K562 (cell line): ENCODE data around the gene MAML1. TPM values are rescaled to one million over a fixed set of nuclear protein-coding genes. Genes with fewer than 3 reads are reported as not detected.
A peak's percentile ranks its signal among the peaks of the same experiment; 100 is the strongest.

Experiments used
- ARID1B ChIP-seq: fragments of 450-650 bp; IDR thresholded peaks from 2 replicates; pipeline ENCODE4 v1.6.1; 2016; ENCODE audit warnings: antibody characterized with exemption, mild to moderate bottlenecking, inconsistent platforms
- C11orf30 ChIP-seq: fragments of 450-650 bp; IDR thresholded peaks from 2 replicates; pipeline ENCODE4 v1.6.1; 2016; ENCODE audit warnings: low read depth, mild to moderate bottlenecking
- CBFA2T2 ChIP-seq: fragments of 450-650 bp; conservative IDR thresholded peaks from 2 replicates; pipeline ENCODE4 v1.6.1; 2017; ENCODE audit warnings: mild to moderate bottlenecking
- FOXK2 ChIP-seq, 2 experiments: fragments of 450-650 bp; IDR thresholded peaks in 1 of 2; conservative IDR thresholded peaks in 1 of 2; 2 replicates each; pipeline ENCODE4 v1.6.1; 2016; ENCODE audit warnings: low read depth in 2 of 2, mild to moderate bottlenecking in 1 of 2
- NFE2 ChIP-seq: IDR thresholded peaks from 2 replicates; pipeline ENCODE4 v1.6.1; 2014; ENCODE audit warnings: antibody characterized with exemption, low read depth
- PML ChIP-seq: IDR thresholded peaks from 2 replicates; pipeline ENCODE4 v1.6.1; 2012; ENCODE audit warnings: low read length, inconsistent platforms
- ZBTB49 ChIP-seq: sonication (generic); formaldehyde crosslinking; IDR thresholded peaks from 2 replicates; pipeline ENCODE4 v1.8.0; 2022; ENCODE audit warnings: missing genetic modification reagents, mild to moderate bottlenecking, borderline replicate concordance
- ZEB2 ChIP-seq: fragments of 450-650 bp; IDR thresholded peaks from 2 replicates; pipeline ENCODE4 v1.6.1; 2016
- ZNF584 ChIP-seq: fragments of 200-800 bp; sonication (Bioruptor generic); IDR thresholded peaks from 2 replicates; pipeline ENCODE4 v1.6.1; 2016; ENCODE audit warnings: low read depth, mild to moderate bottlenecking, missing genetic modification characterization, missing compliant biosample characterization
- polyA plus RNA-seq, 8 experiments: library from polyadenylated mRNA; depleted of rRNA in 4 of 8; stranded (reverse) in 5 of 8; unstranded in 3 of 8; fragments of >200 nt; fragmentation: Nextera tagmentation in 2 of 8; fragmentation: Illumina TruSeq in 1 of 8; extraction: Ambion mirVana in 2 of 8; extraction: Trizol in 1 of 8; gene quantifications; 2 replicates each; pipeline versions ENCODE4 v1.2.1 to v1.2.3, GENCODE V29; 2011 to 2014; ENCODE audit warnings: inconsistent platforms in 1 of 8, missing spikeins in 1 of 8
- total RNA-seq, 7 experiments: library from RNA; depleted of rRNA in 6 of 7; stranded (reverse); fragments of >200 nt in 6 of 7; fragmentation: Illumina TruSeq in 2 of 7; extraction: Trizol in 2 of 7; gene quantifications; 2 replicates each; pipeline versions ENCODE4 v1.2.1 to v1.2.3, GENCODE V29; 2011 to 2021; ENCODE audit warnings: low replicate concordance in 1 of 7
- TF ChIP-seq, protein P1 (sequence below), 2 experiments: fragments of 450-650 bp in 1 of 2; sonication (generic) in 1 of 2; formaldehyde crosslinking in 1 of 2; IDR thresholded peaks; 2 replicates each; pipeline versions ENCODE4 v1.7.1 to v1.9.0; 2016 to 2022; ENCODE audit warnings: inconsistent platforms in 1 of 2, mild to moderate bottlenecking in 1 of 2, missing genetic modification reagents in 1 of 2
- TF ChIP-seq, protein P2 (sequence below), 2 experiments: fragments of 450-650 bp in 1 of 2; IDR thresholded peaks; 2 replicates each; pipeline ENCODE4 v1.6.1; 2011 to 2017; ENCODE audit warnings: low read depth in 2 of 2, antibody characterized with exemption in 1 of 2, borderline replicate concordance in 1 of 2, low read length in 1 of 2, mild to moderate bottlenecking in 1 of 2, mixed read lengths in 1 of 2; ENCODE audit not compliant: control insufficient read depth in 1 of 2

MAML1 gene
- total and polyA plus RNA-seq, 9 of the 15 experiments (the other 6 are each of a cell fraction or from before 2014, with no cell fraction given), result 0.32 to 18.4 (median 7.0) TPM

GRCh38 chr5:179697993-179698934, 34.4 kb upstream of the MAML1 start (continued):
- TF ChIP-seq, protein P1, sequence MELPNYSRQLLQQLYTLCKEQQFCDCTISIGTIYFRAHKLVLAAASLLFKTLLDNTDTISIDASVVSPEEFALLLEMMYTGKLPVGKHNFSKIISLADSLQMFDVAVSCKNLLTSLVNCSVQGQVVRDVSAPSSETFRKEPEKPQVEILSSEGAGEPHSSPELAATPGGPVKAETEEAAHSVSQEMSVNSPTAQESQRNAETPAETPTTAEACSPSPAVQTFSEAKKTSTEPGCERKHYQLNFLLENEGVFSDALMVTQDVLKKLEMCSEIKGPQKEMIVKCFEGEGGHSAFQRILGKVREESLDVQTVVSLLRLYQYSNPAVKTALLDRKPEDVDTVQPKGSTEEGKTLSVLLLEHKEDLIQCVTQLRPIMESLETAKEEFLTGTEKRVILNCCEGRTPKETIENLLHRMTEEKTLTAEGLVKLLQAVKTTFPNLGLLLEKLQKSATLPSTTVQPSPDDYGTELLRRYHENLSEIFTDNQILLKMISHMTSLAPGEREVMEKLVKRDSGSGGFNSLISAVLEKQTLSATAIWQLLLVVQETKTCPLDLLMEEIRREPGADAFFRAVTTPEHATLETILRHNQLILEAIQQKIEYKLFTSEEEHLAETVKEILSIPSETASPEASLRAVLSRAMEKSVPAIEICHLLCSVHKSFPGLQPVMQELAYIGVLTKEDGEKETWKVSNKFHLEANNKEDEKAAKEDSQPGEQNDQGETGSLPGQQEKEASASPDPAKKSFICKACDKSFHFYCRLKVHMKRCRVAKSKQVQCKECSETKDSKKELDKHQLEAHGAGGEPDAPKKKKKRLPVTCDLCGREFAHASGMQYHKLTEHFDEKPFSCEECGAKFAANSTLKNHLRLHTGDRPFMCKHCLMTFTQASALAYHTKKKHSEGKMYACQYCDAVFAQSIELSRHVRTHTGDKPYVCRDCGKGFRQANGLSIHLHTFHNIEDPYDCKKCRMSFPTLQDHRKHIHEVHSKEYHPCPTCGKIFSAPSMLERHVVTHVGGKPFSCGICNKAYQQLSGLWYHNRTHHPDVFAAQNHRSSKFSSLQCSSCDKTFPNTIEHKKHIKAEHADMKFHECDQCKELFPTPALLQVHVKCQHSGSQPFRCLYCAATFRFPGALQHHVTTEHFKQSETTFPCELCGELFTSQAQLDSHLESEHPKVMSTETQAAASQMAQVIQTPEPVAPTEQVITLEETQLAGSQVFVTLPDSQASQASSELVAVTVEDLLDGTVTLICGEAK (IDR thresholded peaks at IDR 0.05), result peak; percentile 71
- TF ChIP-seq, protein P1 (CRISPR knock-in tag; IDR thresholded peaks at IDR 0.05), result no peak
- TF ChIP-seq FOXK2 (conservative IDR thresholded peaks at IDR 0.05 in 1 of 2, IDR thresholded peaks at IDR 0.05 in 1 of 2; ENCODE audit: low read depth in 2 of 2) (peak; percentile 25 to 52; a peak in 3 of 4 replicates), CBFA2T2 (no peak), ZEB2 (no peak), ZBTB49 (no peak), PML (peak; percentile 59; the same call in 1 of the 2 replicates), C11orf30 (peak; percentile 95), NFE2 (peak; percentile 97), ZNF584 (0 out of 2 replicates have a peak, but pooled peaks have one; percentile 16), ARID1B (peak; percentile 66)
- TF ChIP-seq, protein P2, sequence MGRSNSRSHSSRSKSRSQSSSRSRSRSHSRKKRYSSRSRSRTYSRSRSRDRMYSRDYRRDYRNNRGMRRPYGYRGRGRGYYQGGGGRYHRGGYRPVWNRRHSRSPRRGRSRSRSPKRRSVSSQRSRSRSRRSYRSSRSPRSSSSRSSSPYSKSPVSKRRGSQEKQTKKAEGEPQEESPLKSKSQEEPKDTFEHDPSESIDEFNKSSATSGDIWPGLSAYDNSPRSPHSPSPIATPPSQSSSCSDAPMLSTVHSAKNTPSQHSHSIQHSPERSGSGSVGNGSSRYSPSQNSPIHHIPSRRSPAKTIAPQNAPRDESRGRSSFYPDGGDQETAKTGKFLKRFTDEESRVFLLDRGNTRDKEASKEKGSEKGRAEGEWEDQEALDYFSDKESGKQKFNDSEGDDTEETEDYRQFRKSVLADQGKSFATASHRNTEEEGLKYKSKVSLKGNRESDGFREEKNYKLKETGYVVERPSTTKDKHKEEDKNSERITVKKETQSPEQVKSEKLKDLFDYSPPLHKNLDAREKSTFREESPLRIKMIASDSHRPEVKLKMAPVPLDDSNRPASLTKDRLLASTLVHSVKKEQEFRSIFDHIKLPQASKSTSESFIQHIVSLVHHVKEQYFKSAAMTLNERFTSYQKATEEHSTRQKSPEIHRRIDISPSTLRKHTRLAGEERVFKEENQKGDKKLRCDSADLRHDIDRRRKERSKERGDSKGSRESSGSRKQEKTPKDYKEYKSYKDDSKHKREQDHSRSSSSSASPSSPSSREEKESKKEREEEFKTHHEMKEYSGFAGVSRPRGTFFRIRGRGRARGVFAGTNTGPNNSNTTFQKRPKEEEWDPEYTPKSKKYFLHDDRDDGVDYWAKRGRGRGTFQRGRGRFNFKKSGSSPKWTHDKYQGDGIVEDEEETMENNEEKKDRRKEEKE (IDR thresholded peaks at IDR 0.05; ENCODE audit: borderline replicate concordance in 1 of 2, control insufficient read depth in 1 of 2, low read depth in 2 of 2, low read length in 1 of 2), result no peak
